H1 (cell line): ENCODE measurements around the gene ARL6IP1. TPM values are rescaled to one million over a fixed set of nuclear protein-coding genes. Genes with fewer than 3 reads are reported as not detected.

ENCODE experiments used
- CTCF ChIA-PET: fragments of 300-600 bp; sonication (Branson Sonifier 250); formaldehyde crosslinking; loops from one replicate; lab custom pipeline; 2021; ENCODE audit not compliant: partially characterized antibody; lab: Charles Lee
- POLR2A ChIA-PET: fragments of 300-600 bp; sonication (Branson Sonifier 250); formaldehyde crosslinking; loops from one replicate; lab custom pipeline; 2021; ENCODE audit warnings: inconsistent platforms; ENCODE audit not compliant: partially characterized antibody; lab: Charles Lee
- DNase-seq, 2 experiments: peaks; one replicate each; pipeline versions ENCODE4 v3.0.0 to v3.0.0-alpha.2; 2010 to 2022; ENCODE audit warnings: low spot score in 2 of 2, low read depth in 1 of 2, mixed read lengths in 1 of 2
- FAIRE-seq: peaks from 2 replicates; lab custom pipeline; 2011; peaks lifted over from hg19 to GRCh38; lab: Jason Lieb, UNC
- H2AFZ ChIP-seq: 2 replicates; pipeline ENCODE4 v1.8.1; 2012; ENCODE audit warnings: low read length, inconsistent platforms
- H2AK5ac ChIP-seq: 2 replicates; pipeline ENCODE4 v1.6.1; 2013; ENCODE audit warnings: low read depth, low read length
- H2BK120ac ChIP-seq: replicated peaks from 2 replicates; pipeline ENCODE3; 2013; ENCODE audit warnings: low read depth, low read length, inconsistent platforms
- H2BK12ac ChIP-seq: 2 replicates; pipeline ENCODE4 v1.6.1; 2013; ENCODE audit warnings: low read depth, low read length
- H2BK15ac ChIP-seq: 2 replicates; pipeline ENCODE4 v1.6.1; 2013; ENCODE audit warnings: low read length
- H2BK20ac ChIP-seq: 2 replicates; pipeline ENCODE4 v1.6.1; 2013; ENCODE audit warnings: low read length
- H2BK5ac ChIP-seq: 2 replicates; pipeline ENCODE4 v1.6.1; 2013; ENCODE audit warnings: low read depth, low read length
- H3K14ac ChIP-seq: 2 replicates; pipeline ENCODE4 v1.6.1; 2013; ENCODE audit warnings: inconsistent platforms; ENCODE audit not compliant: insufficient read length
- H3K18ac ChIP-seq: 2 replicates; pipeline ENCODE4 v1.6.1; 2013; ENCODE audit warnings: low read length; ENCODE audit errors: extremely low read depth
- H3K23ac ChIP-seq: 2 replicates; pipeline ENCODE4 v1.6.1; 2013; ENCODE audit warnings: inconsistent platforms; ENCODE audit not compliant: insufficient read length
- H3K23me2 ChIP-seq: 2 replicates; pipeline ENCODE4 v1.6.1; 2013; ENCODE audit warnings: low read depth, low read length
- H3K27ac ChIP-seq: 2 replicates; pipeline ENCODE4 v1.6.1; 2011; ENCODE audit warnings: low read depth, low read length, inconsistent platforms
- H3K27me3 ChIP-seq, 4 experiments: replicated peaks in 1 of 4; 1 replicate in 1 of 4; 2 replicates in 3 of 4; pipeline versions ENCODE4 v1.6.1 to v1.8.1; 2011 to 2013; ENCODE audit warnings: low read length in 3 of 4, mild to moderate bottlenecking in 3 of 4, inconsistent platforms in 2 of 4, mixed read lengths in 2 of 4, moderate library complexity in 1 of 4; ENCODE audit not compliant: control insufficient read depth in 3 of 4, insufficient read depth in 3 of 4; ENCODE audit errors: extremely low read depth in 1 of 4
- H3K36me3 ChIP-seq, 4 experiments: 2 replicates each; pipeline versions ENCODE4 v1.6.1 to v1.8.1; 2011 to 2013; ENCODE audit warnings: mild to moderate bottlenecking in 4 of 4, low read length in 3 of 4, moderate library complexity in 2 of 4, control low read depth in 1 of 4, inconsistent platforms in 1 of 4; ENCODE audit not compliant: insufficient read depth in 4 of 4, control insufficient read depth in 2 of 4
- H3K4ac ChIP-seq: replicated peaks from 2 replicates; pipeline ENCODE3; 2013; ENCODE audit warnings: low read length, low read depth, mixed read lengths, inconsistent platforms; ENCODE audit not compliant: insufficient read length
- H3K4me1 ChIP-seq, 4 experiments: replicated peaks in 1 of 4; 1 replicate in 1 of 4; 2 replicates in 3 of 4; pipeline versions ENCODE4 v1.6.1 to v1.8.1; 2011 to 2013; ENCODE audit warnings: low read length in 3 of 4, inconsistent platforms in 2 of 4, mixed read lengths in 1 of 4; ENCODE audit not compliant: insufficient read depth in 4 of 4, control insufficient read depth in 3 of 4
- H3K4me2 ChIP-seq, 2 experiments: 2 replicates each; pipeline versions ENCODE4 v1.6.1 to v1.8.1; 2011 to 2013; ENCODE audit warnings: low read depth in 2 of 2, low read length in 2 of 2, control low read depth in 1 of 2, inconsistent platforms in 1 of 2, mild to moderate bottlenecking in 1 of 2; ENCODE audit not compliant: insufficient read depth in 1 of 2
- H3K4me3 ChIP-seq, 4 experiments: fragments of 200-600, 300-600 bp in 1 of 4; sonication (generic), shearing (Covaris generic), sonication (Bioruptor Twin) in 1 of 4; 2 replicates each; pipeline versions ENCODE4 v1.5.1 to v1.8.1; 2011 to 2016; ENCODE audit warnings: low read length in 4 of 4, low read depth in 3 of 4, control low read depth in 2 of 4, inconsistent platforms in 2 of 4, mild to moderate bottlenecking in 2 of 4, mixed read lengths in 1 of 4, moderate library complexity in 1 of 4; ENCODE audit not compliant: insufficient read depth in 2 of 4; ENCODE audit errors: extremely low read depth in 1 of 4
- H3K56ac ChIP-seq: replicated peaks from 2 replicates; pipeline ENCODE3; 2013; ENCODE audit warnings: low read depth, mild to moderate bottlenecking, mixed read lengths, low read length, inconsistent platforms; ENCODE audit not compliant: insufficient read length
- H3K79me1 ChIP-seq: 2 replicates; pipeline ENCODE4 v1.6.1; 2013; ENCODE audit warnings: low read depth, low read length, control low read depth
- H3K79me2 ChIP-seq, 2 experiments: 2 replicates each; pipeline versions ENCODE4 v1.6.1 to v1.8.1; 2012 to 2013; ENCODE audit warnings: low read length in 2 of 2, mild to moderate bottlenecking in 2 of 2, inconsistent platforms in 1 of 2; ENCODE audit not compliant: insufficient read depth in 2 of 2, control insufficient read depth in 1 of 2
- H3K9ac ChIP-seq, 4 experiments: replicated peaks in 1 of 4; 1 replicate in 1 of 4; 2 replicates in 3 of 4; pipeline versions ENCODE4 v1.6.1 to v1.8.1; 2011 to 2013; ENCODE audit warnings: low read depth in 3 of 4, low read length in 3 of 4, control low read depth in 2 of 4, mild to moderate bottlenecking in 2 of 4, moderate library complexity in 2 of 4, inconsistent platforms in 1 of 4; ENCODE audit errors: extremely low read depth in 1 of 4
- H3K9me3 ChIP-seq, 2 experiments: 2 replicates each; pipeline versions ENCODE4 v1.6.1 to v1.8.1; 2012 to 2013; ENCODE audit warnings: mild to moderate bottlenecking in 2 of 2, moderate library complexity in 2 of 2, control low read depth in 1 of 2, inconsistent platforms in 1 of 2, low read depth in 1 of 2, low read length in 1 of 2, mixed read lengths in 1 of 2; ENCODE audit not compliant: insufficient read depth in 2 of 2
- H4K20me1 ChIP-seq, 2 experiments: replicated peaks in 1 of 2; 2 replicates each; pipeline versions ENCODE3 to v1.8.1; 2011 to 2013; ENCODE audit warnings: inconsistent platforms in 2 of 2, low read length in 2 of 2, mild to moderate bottlenecking in 1 of 2; ENCODE audit not compliant: insufficient read depth in 2 of 2, control insufficient read depth in 1 of 2
- H4K5ac ChIP-seq: 2 replicates; pipeline ENCODE4 v1.6.1; 2013; ENCODE audit warnings: low read length, low read depth, mixed read lengths, inconsistent platforms; ENCODE audit not compliant: insufficient read length
- H4K8ac ChIP-seq: 2 replicates; pipeline ENCODE4 v1.8.0; 2013; ENCODE audit warnings: mild to moderate bottlenecking, moderate library complexity, low read length, inconsistent platforms; ENCODE audit not compliant: insufficient read depth; ENCODE audit errors: extremely low read depth
- H4K91ac ChIP-seq: replicated peaks from 2 replicates; pipeline ENCODE3; 2013; ENCODE audit warnings: low read length, mixed read lengths, inconsistent platforms; ENCODE audit not compliant: insufficient read length
- CEBPB ChIP-seq: IDR thresholded peaks from 2 replicates; pipeline ENCODE4 v1.6.1; 2012; ENCODE audit warnings: low read depth, low read length
- POLR2AphosphoS5 ChIP-seq: IDR thresholded peaks from 2 replicates; pipeline ENCODE4 v1.6.1; 2011; ENCODE audit warnings: low read depth, low read length
- WGBS, 2 experiments: shearing (Covaris generic) in 1 of 2; methylation state at CpG; one replicate each; pipeline versions ENCODE4 v1.1.6 to v1.1.7; 2013 to 2015; ENCODE audit warnings: low lambda C conversion rate in 2 of 2, mixed read lengths in 2 of 2, inconsistent platforms in 1 of 2, low coverage in 1 of 2, missing lambda C conversion rate in 1 of 2; ENCODE audit not compliant: insufficient replicate concordance in 2 of 2, insufficient coverage in 1 of 2, insufficient read length in 1 of 2; ENCODE audit errors: extremely low coverage in 1 of 2, missing lambda C conversion rate in 1 of 2; 5-methylcytosine and 5-hydroxymethylcytosine counted together
- polyA plus RNA-seq, 7 experiments: library from polyadenylated mRNA; depleted of rRNA in 3 of 7; stranded (reverse) in 5 of 7; unstranded in 2 of 7; fragments of >200 nt in 5 of 7; fragments of 200-250 nt in 2 of 7; gene quantifications; 1 replicate in 5 of 7; 2 replicates in 1 of 7; 4 replicates in 1 of 7; pipeline versions ENCODE4 v1.2.1 to v1.2.3, GENCODE V29; 2011 to 2013; ENCODE audit warnings: missing spikeins in 2 of 7, mixed read lengths in 2 of 7
- total RNA-seq: library from RNA; stranded (reverse); fragmentation: NEBNext Ultra II Directional; extraction: Animal tissue kit (Norgen Biotek cat#: 25700); gene quantifications from 2 replicates; pipeline ENCODE4 v1.2.1, GENCODE V29; 2021

The ARL6IP1 gene
- total and polyA plus RNA-seq, 2 of the 8 experiments (the other 6 are each of a cell fraction or from before 2014, with no cell fraction given): 162 to 170 TPM

DNA sequence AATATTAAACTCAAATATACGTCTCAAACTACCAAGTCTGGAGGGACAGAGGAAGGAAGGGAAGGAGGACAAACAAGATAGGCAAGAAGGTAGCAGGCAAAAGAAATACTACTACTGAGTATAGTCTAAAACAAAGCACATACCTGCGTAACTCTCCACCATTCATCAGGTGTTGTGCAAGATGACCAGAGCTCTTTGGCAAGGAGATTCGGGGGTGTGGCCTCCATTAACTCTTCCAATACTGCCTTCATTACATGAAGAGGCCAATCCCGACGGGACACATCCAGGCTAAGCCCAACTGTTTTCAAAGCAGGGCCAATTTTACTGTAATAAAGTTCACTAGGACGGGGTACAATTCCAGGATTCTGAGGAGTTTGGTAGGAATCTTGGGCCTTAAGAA lies 38.2 kb upstream of the ARL6IP1 start:
- POLR2A ChIA-PET: interaction anchor here (1.3 kb wide), 2 partner anchors 10 to 50 kb away, joined by 3 to 4 read pairs; partner anchors contain the start of gene RPS15A
- H3K27me3 ChIP-seq: no peaks in the 10 kb centered on the region
- H4K20me1 ChIP-seq: no peaks in the 10 kb centered on the region
- no peaks in the 10 kb centered on the region for H3K79me1 ChIP-seq
- DNase-seq: no peak
- no peak overlapping the region for H4K5ac ChIP-seq
- H2AK5ac ChIP-seq: no peak overlapping the region
- no peak overlapping the region for H2BK15ac ChIP-seq
- no peak overlapping the region for H3K4me2 ChIP-seq
- H2BK120ac ChIP-seq: no peak overlapping the region
- H3K23me2 ChIP-seq: no peaks in the 10 kb centered on the region
- no peak overlapping the region; the same call in 1 of the 2 replicates for H4K8ac ChIP-seq
- no peak overlapping the region for H3K9ac ChIP-seq
- CTCF ChIA-PET: no interaction called here
- H3K4me1 ChIP-seq: no peaks in the 10 kb centered on the region
- no peak overlapping the region for H3K4ac ChIP-seq
- no peaks in the 10 kb centered on the region for H3K9me3 ChIP-seq
- no peaks in the 10 kb centered on the region for H3K79me2 ChIP-seq
- no peak overlapping the region for H3K56ac ChIP-seq
- H4K91ac ChIP-seq: no peak overlapping the region
- no peak overlapping the region for H3K18ac ChIP-seq
- no peak overlapping the region for H2BK12ac ChIP-seq
- no peak overlapping the region for H3K27ac ChIP-seq
- no peak overlapping the region for H3K4me3 ChIP-seq
- FAIRE-seq: no peak
- 87% methylated on average over 6 of the region's 6 CpGs; no CpG with 5 or more reads in 1 of the 2 experiments for WGBS, 2 experiments
- H3K36me3 ChIP-seq: peaks cover 31 to 85% (median 75%) of the 10 kb centered on the region in 4 experiments
- H2BK5ac ChIP-seq: no peak overlapping the region
- no peak overlapping the region for H2BK20ac ChIP-seq
- H3K23ac ChIP-seq: no peak overlapping the region
- no peak overlapping the region for H3K14ac ChIP-seq
- TF ChIP-seq CEBPB: peak; percentile 85
- TF ChIP-seq POLR2AphosphoS5: no peak
- TF ChIP-seq, all 59 proteins: peak for 1
- no peak overlapping the region for H2AFZ ChIP-seq
